Keratinocyte (primary cell): Measurements from ENCODE around the gene AHCYL2. TPM values are rescaled to one million over a fixed set of nuclear protein-coding genes. Genes with fewer than 3 reads are reported as not detected.

Experiments
- DNase-seq: peaks from one replicate; pipeline ENCODE4 v3.0.0-alpha.2; 2011; ENCODE audit warnings: low read depth, missing footprints, low spot score
- FAIRE-seq: peaks from 2 replicates; lab custom pipeline; 2011; peaks lifted over from hg19 to GRCh38; lab: Jason Lieb, UNC
- H2AFZ ChIP-seq: 2 replicates; pipeline ENCODE4 v1.6.0; 2012; ENCODE audit warnings: low read length, control low read depth, inconsistent platforms; ENCODE audit not compliant: control insufficient read depth
- H3K27ac ChIP-seq: 2 replicates; pipeline ENCODE4 v1.5.1; 2011; ENCODE audit warnings: low read length; ENCODE audit not compliant: control insufficient read depth, insufficient read depth
- H3K27me3 ChIP-seq: 3 replicates; pipeline ENCODE4 v1.6.0; 2011; ENCODE audit warnings: low read length; ENCODE audit not compliant: control insufficient read depth, insufficient read depth; ENCODE audit errors: extremely low read depth
- H3K36me3 ChIP-seq, 2 experiments: 2 replicates in 1 of 2; 3 replicates in 1 of 2; pipeline ENCODE4 v1.5.1; 2011; ENCODE audit warnings: low read length in 2 of 2, mild to moderate bottlenecking in 1 of 2; ENCODE audit not compliant: control insufficient read depth in 2 of 2, insufficient read depth in 2 of 2; ENCODE audit errors: extremely low read depth in 1 of 2
- H3K4me1 ChIP-seq: 3 replicates; pipeline ENCODE4 v1.5.1; 2011; ENCODE audit warnings: low read length; ENCODE audit not compliant: control insufficient read depth, insufficient read depth; ENCODE audit errors: extremely low read depth
- H3K4me2 ChIP-seq: 3 replicates; pipeline ENCODE4 v1.6.0; 2011; ENCODE audit warnings: low read depth, low read length; ENCODE audit not compliant: control insufficient read depth, insufficient read depth; ENCODE audit errors: extremely low read depth
- H3K4me3 ChIP-seq, 3 experiments: fragments of 200-600 bp in 1 of 3; sonication (generic) in 1 of 3; 2 replicates in 2 of 3; 3 replicates in 1 of 3; pipeline ENCODE4 v1.5.1; 2011 to 2016; ENCODE audit warnings: low read length in 3 of 3, mild to moderate bottlenecking in 3 of 3, control low read depth in 2 of 3, inconsistent platforms in 1 of 3, low read depth in 1 of 3, mixed read lengths in 1 of 3, mixed run types in 1 of 3, moderate library complexity in 1 of 3; ENCODE audit not compliant: control insufficient read depth in 2 of 3, insufficient read depth in 2 of 3; ENCODE audit errors: extremely low read depth in 1 of 3
- H3K79me2 ChIP-seq: 2 replicates; pipeline ENCODE4 v1.6.0; 2012; ENCODE audit warnings: low read length; ENCODE audit not compliant: control insufficient read depth, insufficient read depth
- H3K9ac ChIP-seq: 3 replicates; pipeline ENCODE4 v1.6.0; 2011; ENCODE audit warnings: low read length; ENCODE audit not compliant: control insufficient read depth, insufficient read depth; ENCODE audit errors: extremely low read depth
- H3K9me1 ChIP-seq: 3 replicates; pipeline ENCODE4 v1.6.0; 2011; ENCODE audit warnings: low read length; ENCODE audit not compliant: control insufficient read depth, insufficient read depth; ENCODE audit errors: extremely low read depth
- H3K9me3 ChIP-seq: 2 replicates; pipeline ENCODE4 v1.5.1; 2012; ENCODE audit warnings: low read depth, low read length; ENCODE audit not compliant: control insufficient read depth
- H4K20me1 ChIP-seq: 3 replicates; pipeline ENCODE4 v1.6.0; 2011; ENCODE audit warnings: low read length; ENCODE audit not compliant: control insufficient read depth, insufficient read depth; ENCODE audit errors: extremely low read depth
- CTCF ChIP-seq, 3 experiments: IDR thresholded peaks in 1 of 3; conservative IDR thresholded peaks in 1 of 3; optimal IDR thresholded peaks in 1 of 3; 2 replicates in 2 of 3; 3 replicates in 1 of 3; pipeline versions ENCODE3 to v1.5.1; 2011; ENCODE audit warnings: low read length in 3 of 3, mild to moderate bottlenecking in 3 of 3, moderate library complexity in 2 of 3, control low read depth in 1 of 3, inconsistent platforms in 1 of 3; ENCODE audit not compliant: insufficient read depth in 2 of 3; ENCODE audit errors: extremely low read depth in 1 of 3
- EZH2 ChIP-seq: IDR thresholded peaks from one replicate; pipeline ENCODE4 v1.6.1; 2012; ENCODE audit warnings: inconsistent platforms, mild to moderate bottlenecking, low read length, moderate library complexity
- dilution Hi-C: fragments of 300-500 bp; cut with MboI; formaldehyde crosslinking; loops from one replicate; pipeline ENCODE4 v1.7.0; 2020; ENCODE audit warnings: low sequenced_read_pairs; ENCODE audit not compliant: extremely low pct_ligation_motif_present
- polyA plus RNA-seq, 5 experiments: library from polyadenylated mRNA; depleted of rRNA in 3 of 5; stranded (reverse) in 3 of 5; stranded (forward) in 1 of 5; unstranded in 1 of 5; fragments of >200 nt; gene quantifications; 1 replicate in 1 of 5; 2 replicates in 3 of 5; 3 replicates in 1 of 5; pipeline versions ENCODE4 v1.2.1 to v1.2.3, GENCODE V29; 2011 to 2012; ENCODE audit warnings: missing spikeins in 2 of 5, low read depth in 1 of 5, low replicate concordance in 1 of 5

The AHCYL2 gene
- polyA plus RNA-seq, 1 donor (not counting 4 experiments of a cell fraction or from before 2014, with no cell fraction given): 32.8 TPM

- Histone ChIP-seq H4K20me1 (no peaks in the 10 kb centered on the region), H3K9ac (no peak overlapping the region), H3K4me3 (no peak overlapping the region), H3K4me2 (no peak overlapping the region), H2AFZ (no peak overlapping the region), H3K9me3 (no peaks in the 10 kb centered on the region), H3K27me3 (no peaks in the 10 kb centered on the region), H3K27ac (no peak overlapping the region), H3K79me2 (no peaks in the 10 kb centered on the region), H3K9me1 (no peaks in the 10 kb centered on the region), H3K36me3 (peaks cover 0 to 4% of the 10 kb centered on the region in 2 experiments), H3K4me1 (no peaks in the 10 kb centered on the region)
- FAIRE-seq (no peak), DNase-seq (no peak)
- dilution Hi-C loops: no loop called here
- TF ChIP-seq EZH2 (no peak), CTCF (optimal IDR thresholded peaks at IDR 0.05 in 1 of 3, IDR thresholded peaks at IDR 0.05 in 1 of 3, conservative IDR thresholded peaks at IDR 0.05 in 1 of 3; ENCODE audit: extremely low read depth in 1 of 3, insufficient read depth in 2 of 3, low read length in 3 of 3) (no peak)
Measured at GRCh38 chr7:129417073-129417472, 192.2 kb downstream of the AHCYL2 start.

- Histone ChIP-seq H3K27me3 (no peaks in the 10 kb centered on the region), H3K79me2 (no peaks in the 10 kb centered on the region), H3K4me2 (no peak overlapping the region), H3K9me3 (no peaks in the 10 kb centered on the region), H3K4me1 (peaks cover 4% of the 10 kb centered on the region), H3K9ac (no peak overlapping the region), H3K4me3 (no peak overlapping the region), H2AFZ (no peak overlapping the region), H4K20me1 (no peaks in the 10 kb centered on the region), H3K36me3 (peaks cover 10 to 13% of the 10 kb centered on the region in 2 experiments), H3K9me1 (no peaks in the 10 kb centered on the region), H3K27ac (no peak overlapping the region)
- TF ChIP-seq EZH2 (no peak), CTCF (optimal IDR thresholded peaks at IDR 0.05 in 1 of 3, IDR thresholded peaks at IDR 0.05 in 1 of 3, conservative IDR thresholded peaks at IDR 0.05 in 1 of 3; ENCODE audit: extremely low read depth in 1 of 3, insufficient read depth in 2 of 3, low read length in 3 of 3) (no peak)
- dilution Hi-C loops: no loop called here
- no peak for DNase-seq
- FAIRE-seq: no peak
Measured at GRCh38 chr7:129421717-129422250, 197.0 kb downstream of the AHCYL2 start.
